Measurements from ENCODE around the gene PCMTD2. TPM values are rescaled to one million over a fixed set of nuclear protein-coding genes. Genes with fewer than 3 reads are reported as not detected.
"Not testable (repeated sequence)": the region's sequence is repeated elsewhere in the genome, so short reads cannot be mapped to it uniquely, and the experiment has no call there.

The PCMTD2 gene
- total RNA-seq, 1 donor from 2014 or later = 40.5 TPM

- DNase-seq (ENCODE audit: low read depth in 2 of 2) = peak; percentile 72 to 76
Observed at GRCh38 chr20:64285579-64286446, 30.3 kb downstream of the PCMTD2 start.

GRCh38 chr20:64286447-64287263 is 31.1 kb downstream of the PCMTD2 start:
- peak in 1 of 2 donors; percentile 39 for DNase-seq (ENCODE audit: low read depth in 2 of 2)

- DNase-seq (ENCODE audit: low read depth in 2 of 2) = not testable (repeated sequence)
Observed at GRCh38 chr20:64287264-64287590, 31.7 kb downstream of the PCMTD2 start.

GRCh38 chr20:64292167-64292566 is 36.6 kb downstream of the PCMTD2 start:
- not testable (repeated sequence) for DNase-seq (ENCODE audit: low read depth in 2 of 2)

- DNase-seq (ENCODE audit: low read depth in 2 of 2) = not testable (repeated sequence)
Observed at GRCh38 chr20:64303086-64303485, 47.5 kb downstream of the PCMTD2 start.

- DNase-seq (ENCODE audit: low read depth in 2 of 2) = not testable (repeated sequence)
Observed at GRCh38 chr20:64313761-64314160, 58.2 kb downstream of the PCMTD2 start.

- DNase-seq (ENCODE audit: low read depth in 2 of 2) = not testable (repeated sequence)
Observed at GRCh38 chr20:64315381-64315780, 59.8 kb downstream of the PCMTD2 start.

- not testable (repeated sequence) for DNase-seq (ENCODE audit: low read depth in 2 of 2)
Observed at GRCh38 chr20:64315884-64316283, 60.3 kb downstream of the PCMTD2 start.

- DNase-seq (ENCODE audit: low read depth in 2 of 2) = peak in 1 of 2 donors; percentile 22
Observed at GRCh38 chr20:64316415-64317083, 61.0 kb downstream of the PCMTD2 start.

GRCh38 chr20:64317331-64317730 is 61.8 kb downstream of the PCMTD2 start:
- not testable (repeated sequence) for DNase-seq (ENCODE audit: low read depth in 2 of 2)

GRCh38 chr20:64318056-64318455 is 62.5 kb downstream of the PCMTD2 start:
- not testable (repeated sequence) for DNase-seq (ENCODE audit: low read depth in 2 of 2)

- DNase-seq (ENCODE audit: low read depth in 2 of 2) = not testable (repeated sequence)
Observed at GRCh38 chr20:64322031-64322789, 66.7 kb downstream of the PCMTD2 start.

Other genes with a start within 250 kb of the PCMTD2 start
- 4.8 and 6.9 TPM in 2 replicates for gene C20orf204, start 219.6 kb upstream of the PCMTD2 start, total RNA-seq
- 23.8 and 29.6 TPM in 2 replicates for gene SOX18, start 206.1 kb upstream of the PCMTD2 start, total RNA-seq
- gene TCEA2, start 192.6 kb upstream of the PCMTD2 start, total RNA-seq = 25.5 and 30.6 TPM in 2 replicates
- 12.6 and 18.7 TPM in 2 replicates for gene RGS19, start 176.2 kb upstream of the PCMTD2 start, total RNA-seq
- 1.7 and 3.0 TPM in 2 replicates for gene OPRL1, start 175.7 kb upstream of the PCMTD2 start, total RNA-seq
- 0.20 and 0.22 TPM in 2 replicates for gene LKAAEAR1, start 171.3 kb upstream of the PCMTD2 start, total RNA-seq
- gene NPBWR2, start 148.2 kb upstream of the PCMTD2 start, total RNA-seq = not detected in 2 replicates
- under 0.01 TPM in 1 of 2 replicates, not detected in the other for gene MYT1, start 91.3 kb upstream of the PCMTD2 start, total RNA-seq

All from lung microvascular endothelial cell (primary cell).